SJSA1 (cell line): ENCODE results near the gene GRIK4. TPM values are rescaled to one million over a fixed set of nuclear protein-coding genes. Genes with fewer than 3 reads are reported as not detected.
"Not testable (repeated sequence)": the region's sequence is repeated elsewhere in the genome, so short reads cannot be mapped to it uniquely, and the experiment has no call there.

Experiments used
- DNase-seq, 2 experiments: peaks; one replicate each; pipeline ENCODE4 v3.0.0-alpha.2; 2015 to 2020; ENCODE audit warnings: low spot score in 2 of 2, low read depth in 1 of 2
- H3K27ac ChIP-seq: fragments of 250-450 bp; sonication (Bioruptor Pico); 2 replicates; pipeline ENCODE4 v1.5.1; 2020; ENCODE audit warnings: mild to moderate bottlenecking, moderate library complexity
- H3K27me3 ChIP-seq: fragments of 250-450 bp; sonication (Bioruptor Pico); replicated peaks from 2 replicates; pipeline ENCODE4 v1.5.1; 2020; ENCODE audit warnings: mild to moderate bottlenecking, moderate library complexity
- H3K36me3 ChIP-seq: fragments of 250-450 bp; sonication (Bioruptor Pico); 2 replicates; pipeline ENCODE4 v1.5.1; 2020; ENCODE audit warnings: mild to moderate bottlenecking
- H3K4me1 ChIP-seq: fragments of 250-450 bp; sonication (Bioruptor Pico); replicated peaks from 2 replicates; pipeline ENCODE4 v1.6.1; 2021; ENCODE audit warnings: mild to moderate bottlenecking
- H3K4me3 ChIP-seq: fragments of 250-450 bp; sonication (Bioruptor Pico); 2 replicates; pipeline ENCODE4 v1.5.1; 2020; ENCODE audit warnings: mild to moderate bottlenecking
- H3K9me3 ChIP-seq: fragments of 250-450 bp; sonication (Bioruptor Pico); replicated peaks from 2 replicates; pipeline ENCODE4 v1.5.1; 2020; ENCODE audit warnings: mild to moderate bottlenecking
- total RNA-seq: library from RNA; depleted of rRNA; stranded (reverse); fragments of >200 nt; shearing (Covaris generic); gene quantifications from 2 replicates; pipeline ENCODE4 v1.2.3, GENCODE V29; 2014

Gene GRIK4
- total RNA-seq, 1 experiment from 2014 or later, result not detected

- no peak for DNase-seq
- Histone ChIP-seq H3K9me3 (no peaks in the 10 kb centered on the region), H3K36me3 (no peaks in the 10 kb centered on the region), H3K27me3 (no peaks in the 10 kb centered on the region), H3K4me1 (peaks cover 5% of the 10 kb centered on the region), H3K4me3 (no peak overlapping the region), H3K27ac (no peak overlapping the region)
Observed at GRCh38 chr11:121018746-121019145, 507.2 kb downstream of the GRIK4 start.

- H3K9me3 ChIP-seq, H3K27me3 ChIP-seq, H3K36me3 ChIP-seq, H3K4me1 ChIP-seq, DNase-seq, H3K27ac ChIP-seq, H3K4me3 ChIP-seq: not testable (repeated sequence)
Observed at GRCh38 chr11:121021718-121022117, 510.2 kb downstream of the GRIK4 start.

GRCh38 chr11:121023848-121024751, 512.6 kb downstream of the GRIK4 start, which contains the start of gene TBCEL:
Gene TBCEL (plus strand): TSS chr11:121024102. CDS start chr11:121045691, 21,589 bp downstream.
- H3K4me3 ChIP-seq, result peak within 1 kb of the TSS; percentile 72
- H3K27me3 ChIP-seq, result no peaks in the 10 kb centered on the region
- H3K36me3 ChIP-seq, result no peaks in the 10 kb centered on the region
- no peaks in the 10 kb centered on the region for H3K9me3 ChIP-seq
- H3K4me1 ChIP-seq, result peaks cover 7% of the 10 kb centered on the region
- peak; percentile 59 to 69 for DNase-seq
- peak within 1 kb of the TSS; percentile 62 for H3K27ac ChIP-seq

GRCh38 chr11:121024989-121025388, 513.4 kb downstream of the GRIK4 start:
- no peak overlapping the region for H3K27ac ChIP-seq
- H3K36me3 ChIP-seq, result no peaks in the 10 kb centered on the region
- peaks cover 7% of the 10 kb centered on the region for H3K4me1 ChIP-seq
- peak overlapping the region; percentile 72 for H3K4me3 ChIP-seq
- no peak for DNase-seq
- no peaks in the 10 kb centered on the region for H3K27me3 ChIP-seq
- no peaks in the 10 kb centered on the region for H3K9me3 ChIP-seq

- Histone ChIP-seq H3K4me3 (no peak overlapping the region), H3K4me1 (no peaks in the 10 kb centered on the region), H3K27me3 (no peaks in the 10 kb centered on the region), H3K27ac (no peak overlapping the region), H3K36me3 (no peaks in the 10 kb centered on the region), H3K9me3 (no peaks in the 10 kb centered on the region)
- no peak for DNase-seq
Observed at GRCh38 chr11:121029153-121029552, 517.6 kb downstream of the GRIK4 start.

- H3K9me3 ChIP-seq, result no peaks in the 10 kb centered on the region
- no peak overlapping the region for H3K27ac ChIP-seq
- no peak for DNase-seq
- H3K4me3 ChIP-seq, result no peak overlapping the region
- H3K27me3 ChIP-seq, result no peaks in the 10 kb centered on the region
- no peaks in the 10 kb centered on the region for H3K4me1 ChIP-seq
- no peaks in the 10 kb centered on the region for H3K36me3 ChIP-seq
Observed at GRCh38 chr11:121029813-121030445, 518.4 kb downstream of the GRIK4 start.

GRCh38 chr11:121031167-121031566, 519.6 kb downstream of the GRIK4 start:
- H3K9me3 ChIP-seq, result no peaks in the 10 kb centered on the region
- H3K36me3 ChIP-seq, result no peaks in the 10 kb centered on the region
- DNase-seq, result no peak
- H3K4me1 ChIP-seq, result no peaks in the 10 kb centered on the region
- H3K27me3 ChIP-seq, result no peaks in the 10 kb centered on the region
- no peak overlapping the region for H3K27ac ChIP-seq
- H3K4me3 ChIP-seq, result no peak overlapping the region

GRCh38 chr11:121031648-121032047, 520.1 kb downstream of the GRIK4 start:
- not testable (repeated sequence) for H3K36me3 ChIP-seq, H3K27ac ChIP-seq, H3K4me3 ChIP-seq, H3K4me1 ChIP-seq, DNase-seq, H3K27me3 ChIP-seq, H3K9me3 ChIP-seq

- no peaks in the 10 kb centered on the region for H3K9me3 ChIP-seq
- no peak overlapping the region for H3K27ac ChIP-seq
- no peak for DNase-seq
- no peaks in the 10 kb centered on the region for H3K36me3 ChIP-seq
- H3K4me3 ChIP-seq, result no peak overlapping the region
- no peaks in the 10 kb centered on the region for H3K27me3 ChIP-seq
- H3K4me1 ChIP-seq, result no peaks in the 10 kb centered on the region
Observed at GRCh38 chr11:121032546-121032945, 521.0 kb downstream of the GRIK4 start.

GRCh38 chr11:121033635-121034034, 522.1 kb downstream of the GRIK4 start:
- no peaks in the 10 kb centered on the region for H3K4me1 ChIP-seq
- H3K9me3 ChIP-seq, result no peaks in the 10 kb centered on the region
- no peak overlapping the region for H3K27ac ChIP-seq
- H3K4me3 ChIP-seq, result no peak overlapping the region
- no peaks in the 10 kb centered on the region for H3K27me3 ChIP-seq
- no peaks in the 10 kb centered on the region for H3K36me3 ChIP-seq
- DNase-seq, result no peak

GRCh38 chr11:121035169-121035755, 523.7 kb downstream of the GRIK4 start:
- Histone ChIP-seq H3K27ac (no peak overlapping the region), H3K36me3 (no peaks in the 10 kb centered on the region), H3K27me3 (no peaks in the 10 kb centered on the region), H3K9me3 (no peaks in the 10 kb centered on the region), H3K4me3 (no peak overlapping the region), H3K4me1 (no peaks in the 10 kb centered on the region)
- no peak for DNase-seq

- no peak for DNase-seq
Observed at GRCh38 chr11:121035780-121036179, 524.2 kb downstream of the GRIK4 start.

GRCh38 chr11:121037016-121037415, 525.5 kb downstream of the GRIK4 start:
- no peaks in the 10 kb centered on the region for H3K9me3 ChIP-seq
- H3K27me3 ChIP-seq, result no peaks in the 10 kb centered on the region
- no peaks in the 10 kb centered on the region for H3K4me1 ChIP-seq
- H3K36me3 ChIP-seq, result no peaks in the 10 kb centered on the region
- H3K4me3 ChIP-seq, result no peak overlapping the region
- no peak overlapping the region for H3K27ac ChIP-seq
- DNase-seq, result no peak

More at GRCh38 chr11:121035780-121036179, 524.2 kb downstream of the GRIK4 start:
- Histone ChIP-seq H3K27me3 (no peaks in the 10 kb centered on the region), H3K36me3 (no peaks in the 10 kb centered on the region), H3K9me3 (no peaks in the 10 kb centered on the region), H3K4me3 (no peak overlapping the region), H3K27ac (no peak overlapping the region), H3K4me1 (no peaks in the 10 kb centered on the region)
